A549 treated with Hydrocortisone at 1 μM for 4 hours (cell line): Measurements from ENCODE around the gene OR13F1. TPM values are rescaled to one million over a fixed set of nuclear protein-coding genes. Genes with fewer than 3 reads are reported as not detected.

Experiments
- total RNA-seq: library from RNA; stranded (reverse); fragments of 200-300 nt; extraction: Qiagen RNA extraction; gene quantifications from 5 replicates; pipeline ENCODE4 v1.2.3, GENCODE V29; 2022

Gene OR13F1
- total RNA-seq: not detected in 5 replicates

GRCh38 chr9:104503963-104504362, at the start of gene OR13F1:
OR13F1 (plus strand) TSS chr9:104504263; CDS start chr9:104504263, 0 bp downstream.

DNA sequence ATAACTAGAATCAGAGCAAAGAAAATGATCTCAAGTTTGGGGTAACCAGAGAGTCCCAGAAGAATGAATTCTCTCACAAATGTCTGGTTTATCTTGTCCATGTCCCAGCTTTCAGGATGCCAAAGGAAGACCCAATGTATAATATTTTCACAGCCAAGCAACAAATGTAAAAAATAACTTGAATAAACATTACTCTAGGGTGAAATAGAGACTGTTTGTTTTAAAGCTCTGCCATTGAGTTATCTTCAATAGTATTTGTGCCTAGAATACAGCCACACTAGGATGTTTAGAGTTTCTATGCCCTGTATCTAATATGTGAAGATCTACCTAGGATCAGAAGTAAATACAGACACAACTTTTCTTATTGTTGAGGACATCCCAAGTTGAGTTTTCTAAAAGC, 23.0 kb downstream of the OR13F1 start, which contains the start of gene OR13C4:
TSS of gene OR13C4 (minus strand) at position 101 of the 400 bp plus-strand sequence. CDS start at position 101, 0 bp downstream.

GRCh38 chr9:104536756-104537155, 32.7 kb downstream of the OR13F1 start, which contains the start of gene OR13C3:
OR13C3 (minus strand) TSS chr9:104536856; CDS start chr9:104536723, 133 bp downstream.

Other genes with a start within 250 kb of the OR13F1 start
- not detected in 5 replicates for gene OR13C4, start 22.9 kb downstream of the OR13F1 start, total RNA-seq
- not detected in 5 replicates for gene OR13C3, start 32.6 kb downstream of the OR13F1 start, total RNA-seq
- not detected in 5 replicates for gene OR13C8, start 64.9 kb downstream of the OR13F1 start, total RNA-seq
- not detected in 5 replicates for gene OR13C5, start 95.2 kb downstream of the OR13F1 start, total RNA-seq
- gene OR13C2, start 101.4 kb downstream of the OR13F1 start, total RNA-seq: not detected in 5 replicates
- not detected in 5 replicates for gene OR13C9, start 113.9 kb downstream of the OR13F1 start, total RNA-seq
- not detected in 5 replicates for gene OR13D1, start 190.3 kb downstream of the OR13F1 start, total RNA-seq
- gene NIPSNAP3A, start 243.4 kb downstream of the OR13F1 start, total RNA-seq: 10.4 to 14.6 TPM (median 14.1 TPM) in 5 replicates